NCI-H748 treated with DMSO at 0.1 percent for 48 hours (cell line): Measurements from ENCODE around the gene HS6ST1.
"Not testable (repeated sequence)": the region's sequence is repeated elsewhere in the genome, so short reads cannot be mapped to it uniquely, and the experiment has no call there.

Experiments
- DNase-seq: peaks from one replicate; lab custom pipeline; 2025; lab: John Stamatoyannopoulos, UW

The HS6ST1 gene

DNA sequence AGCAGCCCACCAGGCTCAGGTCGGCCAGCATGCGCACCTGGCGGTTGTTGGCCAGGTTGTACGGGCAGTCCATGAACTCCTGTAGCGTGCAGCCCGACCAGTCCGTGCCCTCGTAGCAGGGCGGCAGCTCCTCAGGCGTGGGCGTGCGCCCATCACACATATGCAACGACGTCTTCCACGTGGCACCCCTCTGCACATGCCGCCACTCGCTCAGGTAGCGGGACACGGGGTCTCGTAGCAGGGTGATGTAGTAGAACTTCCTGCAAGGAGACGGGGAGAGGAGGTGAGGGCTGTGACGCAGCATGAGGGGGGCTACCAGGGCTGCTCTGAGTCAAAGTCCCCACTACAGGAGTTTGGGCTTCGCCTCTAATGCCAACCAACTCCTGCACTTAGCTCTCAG is 50.1 kb downstream of the HS6ST1 start:
- not testable (repeated sequence) for DNase-seq

DNA sequence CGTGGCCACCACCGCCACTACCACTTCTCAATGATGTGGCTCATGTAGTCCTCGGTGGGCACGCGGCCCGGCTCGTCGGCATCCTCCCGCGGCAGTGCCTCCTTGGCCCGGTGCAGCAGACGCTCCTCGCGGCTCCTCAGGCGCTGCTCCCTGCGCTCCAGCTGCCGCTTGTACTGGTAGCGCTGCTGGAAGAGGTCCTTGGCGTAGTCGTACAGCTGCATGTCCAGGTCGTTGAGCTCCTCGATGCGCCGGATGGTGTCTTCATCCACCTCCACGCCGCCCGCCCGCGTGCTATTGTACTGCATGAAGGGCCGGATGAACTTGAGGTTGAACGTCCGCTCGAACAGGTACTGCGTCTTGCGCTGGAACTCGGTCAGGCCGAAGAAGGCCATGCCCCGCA is 50.5 kb downstream of the HS6ST1 start:
- not testable (repeated sequence) for DNase-seq

DNA sequence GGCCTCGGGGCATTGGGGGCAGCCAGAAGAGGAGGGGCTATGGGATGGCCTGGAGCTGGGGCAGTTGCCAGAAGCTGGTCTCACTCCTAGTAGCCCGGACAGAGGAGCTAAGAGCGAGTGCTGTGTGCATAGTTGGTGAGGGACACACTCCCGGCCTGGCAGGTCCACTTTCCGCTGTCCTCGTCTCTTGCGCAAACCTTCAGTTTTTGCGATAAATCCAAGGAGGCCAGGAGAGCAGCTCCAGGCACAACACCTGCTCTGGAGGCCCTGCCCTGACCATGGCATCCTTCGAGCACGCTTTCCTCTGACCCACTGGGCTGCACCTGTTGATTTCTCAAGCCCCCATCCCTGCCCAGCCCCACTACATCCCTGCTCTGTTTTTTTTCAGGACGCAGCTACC is 51.0 kb downstream of the HS6ST1 start:
- DNase-seq = not testable (repeated sequence)

DNA sequence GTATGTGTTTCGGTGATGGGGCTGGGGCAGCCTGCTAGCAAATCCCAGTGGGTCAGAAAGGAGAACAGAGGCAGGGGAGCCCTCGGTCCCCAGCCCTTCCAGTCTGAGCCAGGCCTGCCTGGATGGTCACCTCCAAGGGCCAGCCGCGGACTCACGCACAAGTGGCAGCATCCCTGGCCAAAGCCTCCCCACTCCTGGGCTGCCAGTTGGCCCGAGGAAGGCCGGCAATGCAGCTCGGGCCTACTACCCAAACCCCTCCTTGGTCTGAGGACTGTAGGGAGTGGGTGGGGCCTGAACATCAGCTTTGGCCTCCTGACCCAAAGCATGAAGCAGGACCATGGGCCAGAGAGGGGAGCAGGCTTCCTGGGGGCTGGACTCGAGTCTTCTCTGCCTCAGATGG is 51.5 kb downstream of the HS6ST1 start:
- not testable (repeated sequence) for DNase-seq

DNA sequence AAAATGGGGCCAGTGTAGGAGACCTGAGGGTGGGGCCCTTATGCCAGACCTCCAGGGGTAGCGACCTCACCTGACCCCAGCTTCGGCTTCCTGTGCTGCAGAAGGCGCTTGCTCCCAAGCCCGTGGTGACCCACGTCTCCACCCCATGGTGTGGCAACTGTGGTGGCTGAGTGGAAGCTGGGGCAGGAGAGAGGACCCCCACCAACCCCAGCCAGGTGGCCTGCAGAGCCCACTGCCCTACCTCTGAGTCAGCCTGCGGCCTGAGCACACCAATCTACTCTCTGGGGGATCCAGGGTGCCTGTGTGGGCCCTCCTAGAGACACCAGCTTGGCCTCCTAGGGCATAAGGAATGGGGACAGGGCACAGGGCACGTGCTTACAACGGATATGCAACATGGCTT is 52.2 kb downstream of the HS6ST1 start:
- DNase-seq = not testable (repeated sequence)

DNA sequence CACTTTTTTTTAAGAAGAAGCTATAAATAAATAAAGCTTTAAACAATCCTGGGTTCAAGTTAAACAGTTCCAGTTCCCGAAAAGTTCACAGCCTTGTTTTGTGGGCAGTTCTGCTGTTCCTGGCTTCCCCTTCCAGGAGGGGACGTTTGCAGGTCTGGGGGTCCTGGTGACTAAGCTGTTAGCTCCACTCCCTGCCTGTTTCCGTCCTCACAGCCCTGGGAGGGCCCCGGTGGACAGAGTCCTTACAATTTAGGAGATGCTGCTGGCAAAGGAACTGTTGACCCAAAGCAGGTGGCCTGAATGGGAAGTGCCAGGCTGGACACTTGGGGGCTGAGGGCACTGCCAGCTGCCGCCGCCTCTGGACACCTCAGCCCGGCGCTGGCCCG is 53.1 kb downstream of the HS6ST1 start:
- DNase-seq = not testable (repeated sequence)

DNA sequence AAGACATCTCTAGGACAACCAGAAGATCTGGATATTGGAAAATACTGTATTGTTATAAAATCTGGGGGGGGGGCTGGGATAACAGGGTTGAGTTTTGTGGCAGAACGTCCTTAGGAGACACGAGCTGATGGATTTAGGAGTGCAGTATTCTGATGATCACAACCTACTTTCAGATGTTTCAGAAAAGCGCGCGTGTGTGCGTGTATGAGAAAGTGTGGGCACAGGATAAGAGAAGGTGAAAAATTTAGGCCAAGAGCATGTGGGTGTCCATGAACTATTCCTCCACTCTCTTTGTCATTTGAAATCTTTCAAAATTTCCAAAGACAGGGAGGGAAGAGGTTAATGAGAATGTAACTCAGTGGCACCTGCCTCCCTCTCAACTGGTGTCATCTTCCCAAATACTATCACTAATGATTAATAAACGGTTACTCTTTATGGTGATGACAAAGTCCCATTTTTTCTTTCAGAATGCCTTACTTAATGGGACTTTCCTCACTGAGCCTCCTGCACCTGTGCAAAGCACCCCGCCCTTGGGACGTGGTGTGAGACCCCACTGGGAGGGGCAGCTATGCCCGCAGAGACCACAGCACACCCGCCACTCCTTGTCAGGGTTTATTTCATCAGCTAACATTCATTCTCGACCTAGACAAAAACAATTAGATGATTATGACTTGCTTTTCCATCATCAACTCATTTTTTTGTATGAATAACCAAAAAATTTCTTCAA is 53.6 kb downstream of the HS6ST1 start:
- DNase-seq = no peak

DNA sequence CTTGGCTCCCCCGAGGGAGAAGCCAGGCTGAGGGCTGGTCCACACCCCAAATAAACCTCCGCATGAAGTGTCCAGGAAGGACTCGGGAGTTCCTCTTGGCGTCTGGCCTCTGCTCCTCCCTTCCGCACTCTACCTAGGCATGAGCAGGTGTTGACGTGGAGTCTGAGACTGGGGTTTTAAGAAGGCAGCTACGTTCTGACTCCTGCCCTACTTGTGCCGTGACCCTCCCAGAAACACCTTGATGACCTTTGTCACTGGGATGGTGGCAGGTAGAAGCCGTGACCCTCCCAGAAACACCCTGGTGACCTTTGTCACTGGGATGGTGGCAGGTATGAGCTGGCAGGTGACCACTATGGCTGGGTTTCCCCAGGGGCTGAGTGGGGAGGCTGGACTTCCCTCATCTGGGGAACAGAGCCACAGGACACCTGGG is 54.8 kb downstream of the HS6ST1 start:
- DNase-seq = no peak

DNA sequence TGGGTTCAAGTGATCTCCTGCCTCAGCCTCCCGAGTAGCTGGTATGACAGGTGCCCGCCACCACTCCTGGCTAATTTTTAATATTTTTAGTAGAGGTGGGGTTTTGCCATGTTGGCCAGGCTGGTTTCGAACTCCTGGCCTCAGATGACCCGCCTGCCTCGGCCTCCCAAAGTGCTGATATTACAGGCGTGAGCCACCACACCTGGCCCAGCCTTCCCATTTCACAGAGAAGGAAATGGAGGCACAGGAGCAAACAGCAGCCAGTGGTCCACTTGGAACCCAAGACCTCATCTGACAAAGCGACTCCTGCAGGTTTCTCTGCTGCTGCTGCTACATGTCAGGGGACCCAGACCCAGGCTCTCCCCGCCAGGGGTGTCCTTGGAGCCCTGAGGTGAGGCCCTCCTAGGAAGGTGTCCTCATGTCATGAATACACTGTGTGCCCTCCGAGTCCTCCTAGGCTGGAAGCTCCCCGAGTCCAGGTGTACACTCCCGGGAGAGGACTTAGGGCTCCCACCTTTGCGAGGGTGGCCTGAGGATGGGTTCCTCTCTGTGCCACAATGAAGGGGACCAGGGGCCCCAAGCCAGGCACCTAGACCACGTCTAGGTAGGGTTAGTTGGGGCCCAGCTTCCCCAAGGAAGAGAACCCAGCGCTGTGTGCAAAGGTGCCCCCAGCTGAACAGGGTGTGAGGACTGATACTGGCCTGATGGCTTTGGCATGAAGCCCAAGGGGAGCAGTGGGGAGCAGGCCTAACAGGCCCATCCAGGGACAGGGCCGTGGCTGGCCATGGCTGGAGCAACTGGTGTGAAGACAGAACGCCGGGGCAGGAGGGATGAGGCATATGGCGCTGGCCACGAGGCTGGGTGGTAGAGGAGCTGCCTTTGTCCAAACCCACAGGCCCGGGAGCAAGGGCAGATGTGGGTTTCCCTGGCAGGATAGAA is 56.1 kb downstream of the HS6ST1 start:
- no peak for DNase-seq

DNA sequence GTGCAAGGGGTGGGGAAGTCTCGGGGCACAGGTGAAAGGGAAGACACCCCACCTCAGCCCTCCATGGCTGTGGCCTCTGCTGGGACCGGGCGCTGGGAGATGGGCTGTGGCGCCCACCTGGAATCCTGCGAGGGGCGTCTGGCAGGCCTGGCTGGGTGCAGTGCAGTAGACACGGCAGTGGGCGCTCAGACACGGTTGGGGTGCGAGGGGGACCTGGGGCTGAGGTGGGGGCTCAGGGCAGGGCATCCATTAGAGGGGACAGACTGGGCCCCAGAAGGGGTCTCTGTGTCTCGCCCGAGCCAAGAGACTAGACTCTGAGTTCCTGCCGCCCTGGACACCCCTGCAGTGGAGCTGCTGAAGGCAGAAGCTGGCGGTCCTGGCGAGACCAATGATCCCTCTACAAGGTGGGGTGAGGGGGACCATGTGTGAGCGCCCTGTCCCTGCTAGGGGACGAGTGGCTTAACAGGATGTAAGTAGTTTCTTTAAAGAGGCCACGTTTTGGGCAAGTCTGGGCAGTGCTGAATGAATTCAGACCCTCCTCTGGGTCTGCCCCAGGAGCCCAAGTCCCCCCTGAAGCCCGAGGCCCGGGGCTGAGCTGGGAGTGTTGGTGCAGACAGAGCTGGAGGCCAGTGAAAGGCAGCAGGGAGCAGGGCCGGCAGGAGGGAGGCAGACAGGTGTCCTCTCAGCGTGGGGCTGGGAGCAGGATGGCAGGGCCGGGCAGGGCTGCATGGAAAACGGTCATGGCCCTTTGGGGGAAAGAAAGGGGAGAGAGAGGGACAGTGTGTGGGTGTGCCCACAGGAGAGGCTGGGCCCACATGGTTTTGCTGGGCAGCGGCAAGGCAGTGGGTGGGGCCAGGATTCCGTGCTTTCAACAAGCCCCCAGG is 57.2 kb downstream of the HS6ST1 start:
- no peak for DNase-seq

DNA sequence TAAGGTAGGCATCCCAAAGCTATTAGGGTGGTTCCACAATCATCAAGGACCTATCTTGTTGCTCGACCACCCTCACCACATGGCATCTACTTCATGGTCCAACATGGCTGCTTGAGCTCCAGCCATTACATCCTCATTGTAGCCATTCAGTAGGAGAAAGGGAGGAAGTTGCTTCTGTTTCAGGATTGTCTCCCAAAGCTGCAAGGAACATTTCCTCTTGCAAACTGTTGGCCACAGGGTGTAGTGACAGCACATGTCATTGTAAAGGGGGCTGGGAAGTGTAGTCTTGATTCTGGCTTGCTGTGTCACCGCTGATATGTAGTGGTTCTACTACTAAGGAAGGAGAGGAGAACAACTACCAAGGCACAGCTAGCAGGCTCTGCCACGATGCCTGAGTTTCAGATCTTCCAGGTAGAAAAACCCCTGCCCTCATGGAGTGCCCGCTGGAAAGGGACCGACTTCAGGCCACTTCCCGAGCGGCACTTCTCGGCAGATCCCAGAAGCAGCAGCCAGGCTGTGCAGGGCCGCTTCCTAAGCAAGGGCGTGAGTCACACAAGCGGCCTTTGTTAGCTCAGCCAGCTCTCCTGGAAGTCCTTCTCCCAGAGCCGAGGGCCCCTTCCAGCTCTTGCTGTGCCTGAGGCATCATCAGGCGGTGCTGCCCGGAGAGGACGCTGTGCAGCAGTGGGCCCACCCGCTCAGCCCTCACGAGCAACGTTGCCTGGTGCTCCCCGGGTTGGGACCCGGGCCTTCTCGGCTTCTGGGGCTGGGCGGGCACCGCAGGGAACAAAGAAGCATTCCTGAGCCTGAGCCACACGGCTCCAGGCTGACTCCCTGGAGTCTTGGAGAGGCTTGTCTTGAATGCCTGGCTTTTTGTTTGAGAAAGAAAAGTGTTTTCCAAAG is 58.2 kb downstream of the HS6ST1 start:
- DNase-seq = no peak

DNA sequence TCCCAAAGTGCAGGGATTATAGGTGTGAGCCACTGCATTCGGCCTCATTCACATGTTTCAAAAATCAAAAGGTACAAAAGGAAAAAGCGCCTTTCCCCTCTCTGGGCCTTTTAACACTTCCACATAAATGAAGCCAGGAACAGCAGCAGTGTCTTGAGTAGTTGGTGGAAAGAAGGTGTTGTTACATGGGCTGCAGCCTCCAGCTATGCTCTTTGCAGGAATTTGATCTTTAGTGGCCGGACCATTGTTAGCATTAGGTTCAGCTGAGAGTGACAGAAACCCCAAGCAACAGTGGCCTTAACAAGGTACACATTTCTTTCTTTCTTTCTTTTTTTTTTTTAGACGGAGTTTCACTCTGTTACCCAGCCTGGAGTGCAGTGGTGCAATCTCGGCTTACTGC is 59.1 kb downstream of the HS6ST1 start:
- DNase-seq = no peak

DNA sequence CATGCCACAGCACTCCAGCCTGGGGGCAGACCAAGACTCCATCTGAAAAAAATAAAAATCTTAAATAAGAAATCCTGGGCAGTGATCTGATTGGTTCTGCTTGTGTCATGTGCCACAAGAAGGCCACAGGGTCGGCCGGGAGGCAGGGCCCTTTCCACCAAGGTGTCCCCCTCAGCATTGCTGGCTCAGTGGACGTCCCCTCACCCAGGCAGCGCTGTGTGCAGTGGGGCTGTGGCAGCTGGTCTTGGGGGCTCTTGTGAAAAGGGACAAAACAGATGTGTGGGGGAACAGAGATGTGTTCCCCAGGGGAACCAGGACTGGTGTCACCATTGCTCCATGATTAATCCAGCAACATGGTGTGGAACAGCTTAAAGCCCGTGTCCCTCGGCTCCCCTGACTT is 60.5 kb downstream of the HS6ST1 start:
- DNase-seq = no peak

DNA sequence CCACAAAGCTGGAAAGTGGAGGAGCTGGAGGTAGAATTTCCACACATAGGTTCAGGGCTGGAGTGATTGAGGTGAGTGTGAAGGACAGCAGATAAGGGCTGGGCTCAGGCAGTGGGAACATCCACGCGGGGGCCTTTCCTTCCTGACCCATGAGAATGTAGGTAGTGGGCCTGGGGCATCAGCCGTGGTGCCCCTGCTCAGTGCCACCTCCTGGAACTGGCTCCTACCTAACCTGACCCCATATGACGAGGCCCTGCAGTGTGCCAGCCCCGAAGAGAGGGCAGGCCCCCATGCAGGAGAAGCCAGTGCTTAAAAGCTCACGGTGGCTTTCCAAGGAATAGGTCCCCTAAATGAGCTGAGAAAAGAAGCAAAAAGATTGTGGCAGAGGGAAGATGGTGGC is 66.2 kb downstream of the HS6ST1 start:
- no peak for DNase-seq

DNA sequence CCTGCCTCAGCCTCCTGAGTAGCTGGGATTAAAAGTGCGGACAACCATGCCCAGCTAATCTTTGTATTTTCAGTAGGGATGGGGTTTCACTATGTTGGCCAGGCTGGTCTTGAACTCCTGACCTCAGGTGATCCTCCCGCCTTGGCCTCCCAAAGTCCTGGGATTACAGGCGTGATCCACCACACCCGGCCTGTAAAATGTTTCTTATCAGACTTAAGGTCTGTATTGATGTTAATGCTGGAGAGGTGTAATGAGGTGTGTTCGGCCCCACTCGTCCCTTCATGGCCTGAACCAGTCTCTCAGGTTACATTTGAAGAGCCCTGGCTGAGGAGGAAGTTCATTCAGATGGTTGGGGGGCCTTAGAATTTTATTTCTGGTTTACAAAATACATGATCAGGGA is 66.6 kb downstream of the HS6ST1 start:
- DNase-seq = not testable (repeated sequence)

DNA sequence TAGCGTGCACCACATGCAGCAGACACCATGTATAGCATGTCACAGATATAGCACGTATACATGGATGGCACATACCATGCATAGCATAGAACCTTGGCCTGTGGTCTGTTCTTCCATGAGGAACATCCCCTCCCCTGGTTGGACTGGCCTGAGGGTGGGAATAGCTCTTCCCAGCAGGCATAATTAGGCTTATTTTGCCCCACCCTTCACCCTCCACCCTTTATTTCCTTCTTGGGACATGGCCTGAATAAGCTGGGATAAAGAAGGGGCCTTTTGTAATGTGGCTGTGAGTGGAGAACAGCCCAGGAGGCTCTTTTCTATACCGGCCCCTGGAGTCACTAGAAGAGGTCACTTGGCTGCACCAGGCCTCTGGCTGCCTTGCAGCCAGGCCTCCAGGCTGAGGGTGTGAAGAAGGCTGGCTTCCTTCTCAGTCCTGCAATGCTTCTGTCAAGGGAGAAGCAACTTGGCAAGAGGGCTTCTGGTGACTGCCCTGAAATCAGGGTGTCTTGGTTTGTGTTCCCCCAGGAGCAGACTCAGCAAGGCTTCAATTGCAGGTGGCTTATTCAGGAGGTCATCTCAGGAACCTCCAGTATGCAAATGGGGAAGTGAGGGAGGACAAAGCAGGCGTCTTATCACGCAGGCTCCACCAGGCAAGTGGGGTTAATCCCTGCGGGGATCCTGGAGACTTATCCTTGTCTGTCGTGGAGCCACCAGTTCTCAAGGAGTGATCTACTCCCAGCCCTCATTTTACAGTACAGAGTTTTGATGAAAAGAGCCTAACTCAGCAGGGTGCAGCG is 68.2 kb downstream of the HS6ST1 start:
- no peak for DNase-seq

DNA sequence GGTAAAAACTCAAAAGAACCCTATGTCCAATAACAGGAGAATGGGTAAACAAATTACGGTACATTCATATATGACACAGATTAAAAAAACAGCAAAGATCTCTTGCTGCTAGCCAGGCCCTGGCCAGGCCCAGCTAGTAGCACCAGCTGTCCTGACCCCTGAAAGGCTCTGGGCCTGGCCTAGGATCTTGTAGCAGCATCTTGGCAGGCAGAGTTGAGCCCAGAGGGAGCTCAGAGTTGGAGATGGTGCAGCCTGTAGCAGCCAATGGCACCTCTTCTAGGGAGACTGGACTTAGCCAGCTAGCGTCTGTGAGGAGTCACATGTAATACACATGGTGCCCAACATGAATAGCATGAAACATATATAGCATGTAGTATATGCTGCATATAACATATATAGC is 69.1 kb downstream of the HS6ST1 start:
- no peak for DNase-seq

DNA sequence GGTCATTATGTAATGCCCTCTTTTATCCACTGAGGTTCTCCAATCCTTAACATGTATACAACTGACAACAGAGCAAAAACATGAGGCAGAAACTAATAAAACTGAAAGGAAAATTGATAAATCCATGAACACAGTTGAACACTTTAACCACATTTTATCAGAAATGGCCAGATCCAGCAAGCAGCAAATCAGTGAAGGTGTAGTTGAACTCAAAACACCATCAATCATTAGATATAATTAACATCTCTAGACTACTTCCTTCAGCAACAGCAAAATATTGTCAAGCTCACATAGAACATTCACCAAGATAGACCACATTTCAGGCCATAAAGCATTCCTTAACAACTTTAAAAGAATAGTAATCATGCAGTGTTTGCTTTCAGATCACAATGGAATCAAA is 72.9 kb downstream of the HS6ST1 start:
- DNase-seq = no peak

DNA sequence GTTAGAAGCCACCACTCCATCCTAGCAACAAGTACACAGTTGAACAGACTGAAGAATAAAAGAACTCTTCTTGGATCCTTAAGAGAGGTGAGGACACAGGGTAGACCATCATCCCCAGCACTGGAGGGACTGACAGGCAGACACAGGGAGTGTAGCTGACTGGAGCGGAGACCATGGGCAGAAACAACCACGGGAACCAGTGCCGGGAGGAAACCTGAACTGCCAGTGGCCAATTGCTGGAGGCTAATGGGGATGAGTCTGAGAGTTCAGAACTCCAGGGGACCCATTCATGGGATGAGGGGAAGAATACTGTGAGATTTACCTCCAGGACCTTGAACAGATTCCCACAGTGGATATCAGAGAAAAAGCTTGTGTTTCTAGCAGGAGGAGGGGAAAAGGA is 76.8 kb downstream of the HS6ST1 start:
- no peak for DNase-seq
